ENCODE measurements around the gene EDEM3.
"Not testable (repeated sequence)": the region's sequence is repeated elsewhere in the genome, so short reads cannot be mapped to it uniquely, and the experiment has no call there.

Gene EDEM3, protein sequence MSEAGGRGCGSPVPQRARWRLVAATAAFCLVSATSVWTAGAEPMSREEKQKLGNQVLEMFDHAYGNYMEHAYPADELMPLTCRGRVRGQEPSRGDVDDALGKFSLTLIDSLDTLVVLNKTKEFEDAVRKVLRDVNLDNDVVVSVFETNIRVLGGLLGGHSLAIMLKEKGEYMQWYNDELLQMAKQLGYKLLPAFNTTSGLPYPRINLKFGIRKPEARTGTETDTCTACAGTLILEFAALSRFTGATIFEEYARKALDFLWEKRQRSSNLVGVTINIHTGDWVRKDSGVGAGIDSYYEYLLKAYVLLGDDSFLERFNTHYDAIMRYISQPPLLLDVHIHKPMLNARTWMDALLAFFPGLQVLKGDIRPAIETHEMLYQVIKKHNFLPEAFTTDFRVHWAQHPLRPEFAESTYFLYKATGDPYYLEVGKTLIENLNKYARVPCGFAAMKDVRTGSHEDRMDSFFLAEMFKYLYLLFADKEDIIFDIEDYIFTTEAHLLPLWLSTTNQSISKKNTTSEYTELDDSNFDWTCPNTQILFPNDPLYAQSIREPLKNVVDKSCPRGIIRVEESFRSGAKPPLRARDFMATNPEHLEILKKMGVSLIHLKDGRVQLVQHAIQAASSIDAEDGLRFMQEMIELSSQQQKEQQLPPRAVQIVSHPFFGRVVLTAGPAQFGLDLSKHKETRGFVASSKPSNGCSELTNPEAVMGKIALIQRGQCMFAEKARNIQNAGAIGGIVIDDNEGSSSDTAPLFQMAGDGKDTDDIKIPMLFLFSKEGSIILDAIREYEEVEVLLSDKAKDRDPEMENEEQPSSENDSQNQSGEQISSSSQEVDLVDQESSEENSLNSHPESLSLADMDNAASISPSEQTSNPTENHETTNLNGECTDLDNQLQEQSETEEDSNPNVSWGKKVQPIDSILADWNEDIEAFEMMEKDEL

DNA sequence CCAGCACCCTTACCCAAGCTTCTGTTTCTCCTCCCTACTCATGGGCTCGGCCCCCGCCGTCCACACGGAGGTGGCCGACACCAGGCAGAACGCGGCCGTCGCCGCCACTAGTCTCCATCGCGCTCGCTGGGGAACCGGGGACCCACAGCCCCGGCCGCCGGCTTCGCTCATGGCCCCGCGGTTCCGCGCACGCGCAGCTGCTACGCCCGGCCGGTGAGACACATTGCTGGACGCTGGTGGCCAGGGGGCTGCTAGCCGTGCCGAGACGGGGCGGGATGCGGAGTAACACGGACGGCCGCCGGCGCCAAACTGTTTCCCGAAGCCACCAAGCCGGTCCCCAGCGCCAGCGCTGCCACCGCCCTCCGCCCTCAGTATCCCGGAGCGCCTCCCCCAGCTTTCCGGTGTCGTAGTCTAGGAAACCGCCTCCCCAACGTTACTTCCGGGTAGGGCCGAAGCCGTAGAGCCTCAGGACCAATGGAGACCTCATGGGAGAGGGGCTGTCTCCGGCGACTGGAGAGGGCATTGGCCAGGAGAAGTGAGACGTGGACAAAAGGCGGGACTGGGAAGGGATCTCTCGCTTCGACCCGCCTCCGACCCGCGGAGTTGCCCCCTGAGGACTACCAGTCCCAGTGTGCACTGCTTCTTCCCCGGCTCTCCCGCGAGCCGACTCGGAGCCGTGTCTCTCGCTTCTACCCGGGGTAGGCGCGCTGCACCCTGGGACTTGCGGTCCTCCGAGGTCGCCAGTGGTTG lies at the start of gene EDEM3:
Gene EDEM3, minus strand, starts transcription at position 383 of the 750 bp plus-strand sequence. Its CDS starts 212 bp downstream, at position 171.
- peak; percentile 100 for DNase-seq

- DNase-seq = no peak
Measured at GRCh38 chr1:184804220-184804619, 49.6 kb upstream of the EDEM3 start.

GRCh38 chr1:184803180-184803492 lies 48.5 kb upstream of the EDEM3 start:
- DNase-seq = peak; percentile 38

GRCh38 chr1:184802354-184803179 lies 47.9 kb upstream of the EDEM3 start:
- DNase-seq = no peak

- DNase-seq = peak; percentile 86
Measured at GRCh38 chr1:184801503-184801902, 46.8 kb upstream of the EDEM3 start.

DNA sequence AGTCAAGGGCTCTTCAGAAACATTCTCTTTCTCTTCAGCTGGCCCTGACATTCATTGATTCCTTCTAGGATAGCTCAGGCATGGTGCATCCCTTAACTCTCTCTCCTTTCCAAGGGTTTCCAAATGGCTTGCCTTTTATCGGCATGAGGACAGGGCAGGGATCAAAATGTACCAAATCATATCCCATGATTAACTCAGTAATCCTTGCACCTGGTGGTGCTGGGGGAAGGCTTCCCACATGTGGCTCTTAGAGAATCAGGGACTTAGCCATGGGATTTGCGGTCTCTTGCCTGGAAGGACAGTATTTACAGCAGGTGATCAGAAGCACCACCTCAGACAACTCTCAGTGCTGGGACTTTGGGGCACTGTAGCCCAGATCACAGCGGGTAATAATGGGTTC lies 46.2 kb upstream of the EDEM3 start:
- no peak for DNase-seq

- DNase-seq = no peak
Measured at GRCh38 chr1:184793967-184794366, 39.3 kb upstream of the EDEM3 start.

GRCh38 chr1:184792450-184792969 lies 37.9 kb upstream of the EDEM3 start:
- peak; percentile 98 for DNase-seq

DNA sequence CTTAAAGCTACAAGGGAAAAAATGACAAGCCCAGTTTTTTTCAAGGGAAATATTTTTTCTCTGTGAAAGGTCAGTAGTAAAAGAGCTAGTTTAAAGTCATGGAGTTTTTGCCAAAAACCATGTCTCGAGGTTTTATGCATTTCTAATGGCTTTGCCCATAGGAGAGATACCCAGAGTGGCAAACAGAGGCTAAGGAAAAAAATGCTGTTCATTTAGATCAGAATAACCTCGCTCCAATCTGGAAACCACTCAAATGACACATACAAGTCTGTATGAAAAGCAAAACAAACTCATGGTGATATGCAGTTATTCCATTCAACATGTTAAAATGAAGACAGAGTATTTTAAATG lies 36.9 kb upstream of the EDEM3 start:
- DNase-seq = peak; percentile 69

GRCh38 chr1:184790642-184791549 lies 36.2 kb upstream of the EDEM3 start:
- DNase-seq = peak; percentile 7

DNA sequence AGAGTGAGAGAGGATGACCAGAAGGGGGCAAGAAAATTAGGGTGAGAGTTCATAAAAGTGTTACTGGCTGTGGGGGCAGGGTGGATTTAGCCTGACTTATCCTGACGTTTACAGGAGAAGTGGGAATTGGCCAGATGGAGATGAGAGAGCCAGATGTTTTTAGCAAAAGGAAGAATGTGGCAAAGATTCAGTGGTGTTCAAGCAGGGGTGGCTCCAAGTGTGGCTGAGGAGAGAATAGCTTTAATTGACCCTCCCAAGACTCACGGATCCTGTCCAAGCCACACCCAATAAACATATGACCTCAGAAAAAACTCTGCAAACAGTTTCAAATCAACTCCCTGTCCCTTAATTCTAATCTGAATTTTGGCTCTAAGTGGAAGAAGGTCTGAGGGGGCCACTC lies 35.2 kb upstream of the EDEM3 start:
- DNase-seq = peak; percentile 16

- DNase-seq = no peak
Measured at GRCh38 chr1:184788970-184789369, 34.3 kb upstream of the EDEM3 start.

DNA sequence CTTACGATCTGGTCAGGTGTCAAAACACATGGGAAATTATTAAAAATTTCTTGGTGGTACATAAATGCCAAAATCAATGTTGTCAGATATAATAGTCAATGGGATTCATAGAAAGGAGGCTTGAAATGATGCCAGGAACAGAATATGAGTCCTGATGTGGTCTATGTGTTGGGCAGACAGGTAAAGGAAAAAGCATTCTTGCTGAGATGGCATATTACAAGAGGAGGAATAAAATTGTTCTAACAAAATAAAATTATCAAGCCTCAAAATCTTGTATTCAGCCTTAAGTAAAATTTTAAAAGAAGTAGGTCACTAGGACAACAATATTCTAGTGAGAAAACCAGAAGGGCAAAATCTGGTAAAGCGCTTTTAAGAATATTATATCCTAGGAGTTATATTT lies 30.9 kb upstream of the EDEM3 start:
- no peak for DNase-seq

DNA sequence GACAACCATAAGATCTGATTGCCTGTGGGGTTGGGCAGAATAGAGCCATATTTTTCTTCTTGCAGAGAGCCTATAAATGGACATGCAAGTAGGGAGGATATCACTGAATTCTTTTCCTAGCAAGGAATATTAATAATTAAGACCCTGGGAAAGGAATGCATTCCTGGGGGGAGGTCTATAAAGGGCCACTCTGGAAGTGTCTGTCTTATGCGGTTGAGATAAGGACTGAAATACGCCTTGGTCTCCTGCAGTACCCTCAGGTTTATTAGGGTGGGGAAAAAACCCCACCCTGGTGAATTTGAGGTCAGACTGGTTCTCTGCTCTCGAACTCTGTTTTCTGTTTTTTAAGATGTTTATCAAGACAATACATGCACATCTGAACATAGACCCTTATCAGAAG lies 29.1 kb upstream of the EDEM3 start:
- not testable (repeated sequence) for DNase-seq

DNA sequence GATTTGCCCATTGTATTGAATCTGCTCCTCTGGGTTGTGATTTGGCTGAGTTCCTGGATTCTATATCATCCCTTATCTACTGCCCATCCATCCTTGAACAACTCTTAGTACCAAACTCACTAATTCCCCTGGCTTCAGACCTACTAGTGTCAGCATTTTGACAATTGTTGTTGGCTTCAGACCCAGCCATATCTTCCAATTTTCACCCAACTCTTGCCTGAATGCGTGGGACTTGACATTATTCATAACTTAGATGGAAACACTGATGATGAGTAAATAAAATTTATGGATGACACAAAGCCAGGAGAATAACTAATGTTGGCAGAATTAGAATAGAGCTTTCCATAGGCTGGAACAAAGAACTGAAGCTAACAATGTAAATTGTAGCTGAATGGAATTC lies 27.3 kb upstream of the EDEM3 start:
- no peak for DNase-seq

DNA sequence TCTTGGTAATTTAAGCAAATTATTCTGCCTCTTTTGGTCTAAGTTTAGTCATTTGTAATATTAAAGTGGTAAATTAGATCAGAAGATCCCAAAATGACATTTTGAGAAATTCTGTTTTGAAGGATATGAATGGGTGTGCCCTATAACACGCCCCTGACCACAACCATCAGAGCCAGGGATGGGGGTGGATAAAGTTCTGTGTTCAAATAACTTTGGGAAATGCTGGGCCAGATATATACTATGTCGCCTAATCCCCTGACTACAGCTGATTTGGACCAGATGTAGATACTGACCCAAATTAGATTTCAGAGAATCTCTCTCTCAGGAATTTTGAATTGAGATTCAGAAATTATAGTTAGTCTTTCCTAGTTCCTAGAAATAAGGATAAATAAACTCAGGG lies 21.2 kb upstream of the EDEM3 start:
- no peak for DNase-seq

- DNase-seq = no peak
Measured at GRCh38 chr1:184775329-184775728, 20.7 kb upstream of the EDEM3 start.

- no peak for DNase-seq
Measured at GRCh38 chr1:184773762-184774320, 19.2 kb upstream of the EDEM3 start.

GRCh38 chr1:184771190-184771691 lies 16.6 kb upstream of the EDEM3 start:
- DNase-seq = no peak

GRCh38 chr1:184770181-184770979 lies 15.7 kb upstream of the EDEM3 start:
- DNase-seq = no peak
